HEK293 (cell line): Measurements from ENCODE around the gene TMEM134.

Experiments
- CTCF ChIA-PET: fragments of 350-600 bp; formaldehyde crosslinking; extraction: SDS; loops from one replicate; lab custom pipeline; 2021; ENCODE audit warnings: antibody characterized with exemption; lab: Yijun Ruan, JAX
- POLR2A ChIA-PET: fragments of 300-600 bp; formaldehyde crosslinking; extraction: SDS; loops from one replicate; lab custom pipeline; 2020; ENCODE audit warnings: antibody characterized with exemption, inconsistent platforms; lab: Yijun Ruan, JAX
- H3K27ac ChIP-seq: fragments of 200-500 bp; sonication (Bioruptor generic); 2 replicates; pipeline ENCODE4 v1.5.1; 2014; ENCODE audit warnings: low read depth, low read length, control low read depth, inconsistent platforms; ENCODE audit errors: extremely low read depth
- H3K36me3 ChIP-seq, 2 experiments: fragments of 200-500 bp in 1 of 2; sonication (Bioruptor generic) in 1 of 2; 1 replicate in 1 of 2; 2 replicates in 1 of 2; pipeline ENCODE4 v1.5.1; 2014 to 2017; ENCODE audit warnings: inconsistent platforms in 2 of 2, low read length in 2 of 2; ENCODE audit not compliant: control insufficient read depth in 2 of 2, insufficient read depth in 1 of 2
- H3K4me1 ChIP-seq: fragments of 200-500 bp; sonication (Bioruptor generic); 2 replicates; pipeline ENCODE4 v1.5.1; 2014; ENCODE audit warnings: mild to moderate bottlenecking, low read length, inconsistent platforms; ENCODE audit not compliant: control insufficient read depth, insufficient read depth
- H3K4me3 ChIP-seq: 2 replicates; pipeline ENCODE4 v1.5.1; 2011; ENCODE audit warnings: low read depth, mild to moderate bottlenecking, control low read depth, low read length, moderate library complexity
- H3K9me3 ChIP-seq: fragments of 200-500 bp; sonication (Bioruptor generic); 2 replicates; pipeline ENCODE4 v1.5.1; 2014; ENCODE audit warnings: low read depth, low read length, inconsistent platforms; ENCODE audit not compliant: control insufficient read depth, insufficient read depth
- KLF10 ChIP-seq: fragments of 450-650 bp; IDR thresholded peaks from 2 replicates; pipeline ENCODE4 v1.5.1; 2018; ENCODE audit warnings: missing biosample characterization, mild to moderate bottlenecking, missing genetic modification characterization
- KLF9 ChIP-seq: fragments of 450-650 bp; formaldehyde crosslinking; IDR thresholded peaks from 2 replicates; pipeline ENCODE4 v1.5.1; 2016; ENCODE audit warnings: missing biosample characterization, missing genetic modification characterization, low read depth
- SP7 ChIP-seq: fragments of 450-650 bp; formaldehyde crosslinking; IDR thresholded peaks from 2 replicates; pipeline ENCODE4 v1.5.1; 2016; ENCODE audit warnings: missing biosample characterization, missing genetic modification characterization
- YY1 ChIP-seq: fragments of 450-650 bp; formaldehyde crosslinking; IDR thresholded peaks from 2 replicates; pipeline ENCODE4 v1.5.1; 2018; ENCODE audit warnings: missing biosample characterization, missing genetic modification characterization
- ZNF121 ChIP-seq: fragments of 450-650 bp; formaldehyde crosslinking; IDR thresholded peaks from 2 replicates; pipeline ENCODE4 v1.5.1; 2016; ENCODE audit warnings: missing biosample characterization, missing genetic modification characterization
- ZNF157 ChIP-seq: fragments of 450-650 bp; formaldehyde crosslinking; IDR thresholded peaks from 2 replicates; pipeline ENCODE4 v1.5.1; 2016; ENCODE audit warnings: missing biosample characterization, missing genetic modification characterization
- ZNF16 ChIP-seq: fragments of 450-650 bp; formaldehyde crosslinking; IDR thresholded peaks from 2 replicates; pipeline ENCODE4 v1.5.1; 2016; ENCODE audit warnings: low read depth, missing biosample characterization, missing genetic modification characterization
- ZNF341 ChIP-seq: fragments of 450-650 bp; formaldehyde crosslinking; IDR thresholded peaks from 2 replicates; pipeline ENCODE4; 2016; ENCODE audit warnings: low read depth, missing biosample characterization, missing genetic modification characterization
- ZNF366 ChIP-seq: fragments of 450-650 bp; formaldehyde crosslinking; conservative IDR thresholded peaks from 2 replicates; pipeline ENCODE4 v1.5.1; 2016; ENCODE audit warnings: missing biosample characterization, missing genetic modification characterization
- ZNF391 ChIP-seq: fragments of 450-650 bp; formaldehyde crosslinking; IDR thresholded peaks from 2 replicates; pipeline ENCODE4 v1.5.1; 2016; ENCODE audit warnings: low read depth, missing biosample characterization, missing genetic modification characterization, borderline replicate concordance
- ZNF76 ChIP-seq: fragments of 450-650 bp; formaldehyde crosslinking; IDR thresholded peaks from 2 replicates; pipeline ENCODE4; 2016; ENCODE audit warnings: low read depth, missing biosample characterization, missing genetic modification characterization, borderline replicate concordance
- TF ChIP-seq, protein P1 (sequence below): fragments of 450-650 bp; formaldehyde crosslinking; IDR thresholded peaks from 2 replicates; pipeline ENCODE4 v1.5.1; 2017; ENCODE audit warnings: missing biosample characterization, missing genetic modification characterization
- TF ChIP-seq, protein P2 (sequence below): fragments of 450-650 bp; formaldehyde crosslinking; IDR thresholded peaks from 2 replicates; pipeline ENCODE4 v1.5.1; 2016; ENCODE audit warnings: missing biosample characterization, missing genetic modification characterization, borderline replicate concordance
- TF ChIP-seq, protein P3 (sequence below): fragments of 450-650 bp; formaldehyde crosslinking; IDR thresholded peaks from 2 replicates; pipeline ENCODE4 v1.5.1; 2016; ENCODE audit warnings: missing biosample characterization, missing genetic modification characterization
- TF ChIP-seq, protein P4 (sequence below): fragments of 450-650 bp; formaldehyde crosslinking; IDR thresholded peaks from 2 replicates; pipeline ENCODE4 v1.5.1; 2016; ENCODE audit warnings: missing biosample characterization, missing genetic modification characterization

Gene TMEM134

DNA sequence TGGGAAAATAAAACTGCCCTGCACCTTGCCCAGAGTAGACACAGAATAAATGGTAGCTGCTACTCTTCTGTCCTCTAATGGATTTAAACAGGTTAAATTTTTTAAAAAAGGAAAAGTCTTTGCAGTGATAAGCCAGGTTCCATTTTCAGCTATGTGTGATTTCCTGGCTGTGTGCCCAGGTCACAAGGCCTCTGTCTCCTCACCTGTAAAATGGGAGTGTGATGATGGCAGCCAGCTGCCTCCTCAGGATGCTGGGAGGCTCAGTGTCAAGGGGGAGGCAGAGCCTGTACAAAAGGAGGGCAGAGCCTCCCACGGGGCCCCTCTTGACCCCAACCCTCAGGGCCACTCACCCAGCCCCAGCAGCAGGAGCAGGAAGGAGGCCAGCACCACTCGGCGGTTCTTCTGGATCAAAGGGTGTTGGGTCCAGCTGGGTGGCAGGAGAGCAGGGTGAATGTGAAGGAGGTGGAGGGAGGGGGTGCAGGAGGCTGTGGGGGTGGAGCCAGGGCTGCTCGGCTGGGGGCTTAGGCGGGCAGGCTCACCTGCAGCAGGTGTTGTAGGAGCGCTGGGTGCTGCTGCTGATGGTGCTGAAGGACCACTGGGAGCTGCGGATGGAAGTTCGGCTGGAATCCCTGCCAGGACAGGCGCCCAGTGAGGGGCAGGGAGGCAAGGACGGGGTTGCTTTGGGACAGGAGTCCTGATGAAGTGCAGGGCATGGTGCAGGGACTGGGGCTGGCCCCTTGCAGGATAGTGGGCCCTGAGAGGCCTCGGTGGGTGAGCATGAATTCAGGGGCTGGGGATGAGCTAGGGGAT, 1.9 kb downstream of the TMEM134 start:
- Histone ChIP-seq H3K4me3 (no peak overlapping the region), H3K27ac (no peak overlapping the region), H3K9me3 (no peaks in the 10 kb centered on the region), H3K4me1 (no peaks in the 10 kb centered on the region; the same call in 1 of the 2 replicates), H3K36me3 (no peaks in the 10 kb centered on the region)
- no peak for TF ChIP-seq YY1 (tag by site-specific recombination)
- ChIA-PET POLR2A (interaction anchor here (0.5 to 2.8 kb wide), 4 partner anchors 16 to 480 kb away, joined by 3 to 23 read pairs (median 11); partner anchors contain the start of genes AIP, PPP1CA and PTPRCAP), CTCF (interaction anchor here (0.6 to 1.6 kb wide), 3 partner anchors 18 to 125 kb away, joined by 4 to 10 read pairs (median 6); partner anchors contain the start of gene PPP1CA)

DNA sequence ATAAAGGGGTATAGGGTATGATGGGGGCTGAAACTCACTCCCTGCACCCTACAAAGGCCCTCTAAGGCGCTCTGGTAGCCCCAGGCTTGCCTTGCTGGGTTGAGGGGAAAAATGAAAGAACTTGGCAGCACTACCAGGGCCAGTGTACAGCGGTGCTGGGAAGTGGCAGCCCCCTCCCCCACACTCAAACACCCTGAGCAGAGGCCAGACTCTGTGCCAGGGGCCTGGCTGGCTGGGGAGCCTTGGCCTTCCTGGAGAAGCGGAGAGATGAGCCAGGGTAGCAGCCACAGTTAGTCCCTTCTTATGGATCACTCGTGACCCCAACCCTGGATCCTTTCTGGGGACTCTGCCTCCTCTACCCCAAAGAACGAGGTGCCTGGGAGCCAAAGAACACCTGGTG, 2.7 kb downstream of the TMEM134 start:
- Histone ChIP-seq H3K27ac (no peak overlapping the region), H3K36me3 (no peaks in the 10 kb centered on the region), H3K4me3 (no peak overlapping the region), H3K4me1 (no peaks in the 10 kb centered on the region; the same call in 1 of the 2 replicates), H3K9me3 (no peaks in the 10 kb centered on the region)
- ChIA-PET POLR2A (interaction anchor here (1.4 kb wide), 1 partner anchor 65 kb away, joined by 9 read pairs; the partner anchor contains the start of gene PPP1CA), CTCF (interaction anchor here (1.2 to 1.7 kb wide), 2 partner anchors 40 to 65 kb away, joined by 6 to 7 read pairs; partner anchors contain the start of gene PPP1CA)
- TF ChIP-seq, protein P1, sequence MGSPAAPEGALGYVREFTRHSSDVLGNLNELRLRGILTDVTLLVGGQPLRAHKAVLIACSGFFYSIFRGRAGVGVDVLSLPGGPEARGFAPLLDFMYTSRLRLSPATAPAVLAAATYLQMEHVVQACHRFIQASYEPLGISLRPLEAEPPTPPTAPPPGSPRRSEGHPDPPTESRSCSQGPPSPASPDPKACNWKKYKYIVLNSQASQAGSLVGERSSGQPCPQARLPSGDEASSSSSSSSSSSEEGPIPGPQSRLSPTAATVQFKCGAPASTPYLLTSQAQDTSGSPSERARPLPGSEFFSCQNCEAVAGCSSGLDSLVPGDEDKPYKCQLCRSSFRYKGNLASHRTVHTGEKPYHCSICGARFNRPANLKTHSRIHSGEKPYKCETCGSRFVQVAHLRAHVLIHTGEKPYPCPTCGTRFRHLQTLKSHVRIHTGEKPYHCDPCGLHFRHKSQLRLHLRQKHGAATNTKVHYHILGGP (tag by site-specific recombination) = no peak
- TF ChIP-seq KLF10 (tag by site-specific recombination) (no peak), ZNF121 (tag by site-specific recombination) (no peak), ZNF16 (tag by site-specific recombination) (no peak), ZNF157 (tag by site-specific recombination) (no peak), KLF9 (tag by site-specific recombination) (no peak), ZNF76 (tag by site-specific recombination) (no peak), ZNF341 (tag by site-specific recombination) (no peak), SP7 (tag by site-specific recombination) (no peak), ZNF366 (tag by site-specific recombination) (no peak), ZNF391 (tag by site-specific recombination) (no peak)
- TF ChIP-seq, protein P2, sequence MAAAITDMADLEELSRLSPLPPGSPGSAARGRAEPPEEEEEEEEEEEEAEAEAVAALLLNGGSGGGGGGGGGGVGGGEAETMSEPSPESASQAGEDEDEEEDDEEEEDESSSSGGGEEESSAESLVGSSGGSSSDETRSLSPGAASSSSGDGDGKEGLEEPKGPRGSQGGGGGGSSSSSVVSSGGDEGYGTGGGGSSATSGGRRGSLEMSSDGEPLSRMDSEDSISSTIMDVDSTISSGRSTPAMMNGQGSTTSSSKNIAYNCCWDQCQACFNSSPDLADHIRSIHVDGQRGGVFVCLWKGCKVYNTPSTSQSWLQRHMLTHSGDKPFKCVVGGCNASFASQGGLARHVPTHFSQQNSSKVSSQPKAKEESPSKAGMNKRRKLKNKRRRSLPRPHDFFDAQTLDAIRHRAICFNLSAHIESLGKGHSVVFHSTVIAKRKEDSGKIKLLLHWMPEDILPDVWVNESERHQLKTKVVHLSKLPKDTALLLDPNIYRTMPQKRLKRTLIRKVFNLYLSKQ (tag by site-specific recombination) = no peak
- TF ChIP-seq, protein P3, sequence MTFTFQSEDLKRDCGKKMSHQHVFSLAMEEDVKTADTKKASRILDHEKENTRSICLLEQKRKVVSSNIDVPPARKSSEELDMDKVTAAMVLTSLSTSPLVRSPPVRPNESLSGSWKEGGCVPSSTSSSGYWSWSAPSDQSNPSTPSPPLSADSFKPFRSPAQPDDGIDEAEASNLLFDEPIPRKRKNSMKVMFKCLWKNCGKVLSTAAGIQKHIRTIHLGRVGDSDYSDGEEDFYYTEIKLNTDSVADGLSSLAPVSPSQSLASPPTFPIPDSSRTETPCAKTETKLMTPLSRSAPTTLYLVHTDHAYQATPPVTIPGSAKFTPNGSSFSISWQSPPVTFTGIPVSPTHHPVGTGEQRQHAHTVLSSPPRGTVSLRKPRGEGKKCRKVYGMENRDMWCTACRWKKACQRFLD = no peak
- TF ChIP-seq, protein P4, sequence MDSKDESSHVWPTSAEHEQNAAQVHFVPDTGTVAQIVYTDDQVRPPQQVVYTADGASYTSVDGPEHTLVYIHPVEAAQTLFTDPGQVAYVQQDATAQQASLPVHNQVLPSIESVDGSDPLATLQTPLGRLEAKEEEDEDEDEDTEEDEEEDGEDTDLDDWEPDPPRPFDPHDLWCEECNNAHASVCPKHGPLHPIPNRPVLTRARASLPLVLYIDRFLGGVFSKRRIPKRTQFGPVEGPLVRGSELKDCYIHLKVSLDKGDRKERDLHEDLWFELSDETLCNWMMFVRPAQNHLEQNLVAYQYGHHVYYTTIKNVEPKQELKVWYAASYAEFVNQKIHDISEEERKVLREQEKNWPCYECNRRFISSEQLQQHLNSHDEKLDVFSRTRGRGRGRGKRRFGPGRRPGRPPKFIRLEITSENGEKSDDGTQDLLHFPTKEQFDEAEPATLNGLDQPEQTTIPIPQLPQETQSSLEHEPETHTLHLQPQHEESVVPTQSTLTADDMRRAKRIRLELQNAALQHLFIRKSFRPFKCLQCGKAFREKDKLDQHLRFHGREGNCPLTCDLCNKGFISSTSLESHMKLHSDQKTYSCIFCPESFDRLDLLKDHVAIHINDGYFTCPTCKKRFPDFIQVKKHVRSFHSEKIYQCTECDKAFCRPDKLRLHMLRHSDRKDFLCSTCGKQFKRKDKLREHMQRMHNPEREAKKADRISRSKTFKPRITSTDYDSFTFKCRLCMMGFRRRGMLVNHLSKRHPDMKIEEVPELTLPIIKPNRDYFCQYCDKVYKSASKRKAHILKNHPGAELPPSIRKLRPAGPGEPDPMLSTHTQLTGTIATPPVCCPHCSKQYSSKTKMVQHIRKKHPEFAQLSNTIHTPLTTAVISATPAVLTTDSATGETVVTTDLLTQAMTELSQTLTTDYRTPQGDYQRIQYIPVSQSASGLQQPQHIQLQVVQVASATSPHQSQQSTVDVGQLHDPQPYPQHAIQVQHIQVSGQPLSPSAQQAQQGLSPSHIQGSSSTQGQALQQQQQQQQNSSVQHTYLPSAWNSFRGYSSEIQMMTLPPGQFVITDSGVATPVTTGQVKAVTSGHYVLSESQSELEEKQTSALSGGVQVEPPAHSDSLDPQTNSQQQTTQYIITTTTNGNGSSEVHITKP = no peak
